Activated CD4-positive, alpha-beta memory T cell treated with anti-CD3 and anti-CD28 coated beads, Interleukin-2, amount 10 ng/mL, durations not matched to agents 7 days and 5 days (primary cell): ENCODE measurements around the gene MTLN. TPM values are rescaled to one million over a fixed set of nuclear protein-coding genes. Genes with fewer than 3 reads are reported as not detected.
"Not testable (repeated sequence)": the region's sequence is repeated elsewhere in the genome, so short reads cannot be mapped to it uniquely, and the experiment has no call there.

Source experiments
- CTCF ChIA-PET: fragments of 350-600 bp; sonication (Branson Sonifier 250); formaldehyde crosslinking; loops from one replicate; lab custom pipeline; 2021; ENCODE audit warnings: antibody characterized with exemption, inconsistent platforms; lab: Charles Lee
- POLR2A ChIA-PET: fragments of 350-600 bp; sonication (Branson Sonifier 250); formaldehyde crosslinking; loops from one replicate; lab custom pipeline; 2021; ENCODE audit warnings: antibody characterized with exemption; lab: Charles Lee
- DNase-seq: peaks from one replicate; pipeline ENCODE4 v3.0.0-alpha.2; 2020
- H3K27ac Mint-ChIP-seq: one replicate; pipeline ENCODE4 v1.8.0; 2021; ENCODE audit warnings: mild to moderate bottlenecking, mixed read lengths
- H3K27me3 Mint-ChIP-seq: one replicate; pipeline ENCODE4 v1.8.0; 2021; ENCODE audit warnings: mixed read lengths
- H3K36me3 Mint-ChIP-seq: one replicate; pipeline ENCODE4 v1.8.0; 2021; ENCODE audit warnings: low read depth, mixed read lengths
- H3K4me1 Mint-ChIP-seq: one replicate; pipeline ENCODE4 v1.8.0; 2021; ENCODE audit warnings: mixed read lengths
- H3K4me3 Mint-ChIP-seq: one replicate; pipeline ENCODE4 v1.8.0; 2021; ENCODE audit warnings: mild to moderate bottlenecking, mixed read lengths
- H3K9me3 Mint-ChIP-seq: one replicate; pipeline ENCODE4 v1.8.0; 2021; ENCODE audit warnings: mixed read lengths
- total RNA-seq, 2 experiments: library from RNA; stranded (reverse); gene quantifications; one replicate each; pipeline ENCODE4 v1.2.3, GENCODE V29; 2021

MTLN gene
- 10 to 100 TPM; 47.0 to 50.7 TPM for total RNA-seq

GRCh38 chr2:110211938-110212858 is at the start of gene MTLN:
MTLN (minus strand) TSS chr2:110212547; CDS start chr2:110212525, 22 bp downstream.
- ChIA-PET CTCF (no interaction called here), POLR2A (interaction anchor here (0.9 kb wide), 1 partner anchor 11 kb away, joined by 3 read pairs; no protein-coding TSS in a partner anchor)
- H3K27ac Mint-ChIP-seq, result peak within 1 kb of the TSS; percentile 83
- peaks cover 4% of the 10 kb centered on the region for H3K9me3 Mint-ChIP-seq
- peaks cover 27% of the 10 kb centered on the region for H3K27me3 Mint-ChIP-seq
- H3K4me1 Mint-ChIP-seq, result peaks cover 25% of the 10 kb centered on the region
- peak; percentile 81 for DNase-seq
- peak within 1 kb of the TSS; percentile 94 for H3K4me3 Mint-ChIP-seq
- peaks cover 25% of the 10 kb centered on the region for H3K36me3 Mint-ChIP-seq

- H3K9me3 Mint-ChIP-seq, CTCF ChIA-PET, H3K27ac Mint-ChIP-seq, DNase-seq, H3K27me3 Mint-ChIP-seq, H3K36me3 Mint-ChIP-seq, H3K4me3 Mint-ChIP-seq, H3K4me1 Mint-ChIP-seq, POLR2A ChIA-PET: not testable (repeated sequence)
These were observed 49.6 kb upstream of the MTLN start for GRCh38 chr2:110261910-110262309.

DNA sequence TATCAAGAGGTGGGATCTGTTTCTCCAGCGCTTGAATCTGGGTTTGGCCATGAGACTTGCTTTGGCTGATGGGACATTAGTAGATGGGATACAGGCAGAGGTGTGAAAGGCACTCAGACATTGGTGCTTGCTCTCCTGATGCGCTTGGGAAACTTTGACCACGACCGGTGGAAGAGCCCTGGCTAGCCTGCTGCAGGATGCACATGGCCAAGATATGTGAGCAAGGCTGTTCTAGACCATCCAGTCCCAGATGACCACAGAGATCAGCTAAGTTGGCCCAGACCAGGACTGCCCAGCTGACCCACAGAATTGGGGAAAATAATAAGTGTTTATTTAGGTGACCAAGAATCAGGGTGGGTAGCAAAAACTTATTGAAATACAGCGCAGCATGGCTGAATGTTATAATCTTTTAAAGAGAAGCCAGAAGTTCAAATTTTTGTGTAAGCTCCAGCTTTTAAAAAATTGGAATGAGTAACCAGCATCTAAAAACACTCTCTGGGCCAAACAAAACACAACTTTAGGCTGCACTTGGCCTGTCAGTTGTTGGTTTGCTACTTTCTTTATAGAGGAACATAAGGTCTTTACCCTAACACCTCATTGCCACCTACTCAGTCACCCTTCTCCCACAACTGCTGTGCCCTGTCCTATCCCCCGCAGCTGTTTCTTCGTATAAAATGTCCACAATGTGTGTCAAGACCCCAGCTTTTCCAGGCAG is 35.9 kb upstream of the MTLN start:
- H3K4me3 Mint-ChIP-seq, H3K36me3 Mint-ChIP-seq, DNase-seq, H3K27ac Mint-ChIP-seq, H3K27me3 Mint-ChIP-seq, H3K9me3 Mint-ChIP-seq, POLR2A ChIA-PET, CTCF ChIA-PET, H3K4me1 Mint-ChIP-seq: not testable (repeated sequence)

DNA sequence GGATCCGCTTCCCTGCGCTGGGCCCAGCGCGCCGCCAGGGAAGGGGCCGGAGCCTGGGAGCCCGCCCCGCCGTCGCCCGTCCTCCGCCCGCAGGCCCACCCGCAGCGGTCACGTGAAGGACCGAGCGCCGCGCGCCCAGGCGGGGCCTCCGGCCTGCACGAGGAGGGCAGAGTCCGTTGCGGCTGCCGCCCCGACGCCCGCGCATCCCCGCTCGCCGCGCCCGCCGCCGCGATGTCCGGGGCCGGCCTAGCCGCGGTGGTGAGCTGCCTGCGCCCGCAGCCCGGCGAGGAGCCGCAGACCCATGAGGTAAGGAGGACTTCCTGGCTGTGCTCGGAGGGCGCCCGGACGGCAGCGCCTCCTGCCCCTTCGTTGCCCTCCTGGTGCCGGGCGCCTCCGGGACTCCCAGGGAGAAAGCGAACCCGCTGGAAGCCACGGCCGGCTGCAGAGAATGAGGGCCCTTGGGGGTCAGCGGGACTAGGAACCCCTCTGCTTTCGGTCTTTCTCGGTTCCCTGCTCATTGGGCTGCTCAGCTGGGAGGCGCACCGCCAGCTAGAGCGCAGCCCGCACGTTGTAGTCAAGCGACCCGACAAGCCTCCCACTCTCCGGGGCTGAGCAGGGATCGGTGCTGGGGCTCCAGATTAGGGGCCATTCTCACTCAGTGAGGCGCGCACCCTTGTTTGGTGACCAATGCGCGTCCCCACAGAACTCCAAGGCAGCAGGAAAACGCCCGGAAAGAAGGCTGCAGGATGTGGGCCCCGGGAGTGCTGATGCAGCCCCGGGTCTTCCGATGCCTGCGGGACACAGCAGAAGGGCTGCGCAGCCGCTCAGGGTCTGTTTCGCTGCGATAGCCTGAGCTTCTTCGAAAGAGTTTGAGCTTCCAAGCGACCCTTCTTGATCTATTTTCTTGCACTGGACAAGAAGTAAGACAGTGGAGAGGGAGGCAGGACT is 33.4 kb upstream of the MTLN start:
- H3K27me3 Mint-ChIP-seq, H3K27ac Mint-ChIP-seq, DNase-seq, H3K4me3 Mint-ChIP-seq, H3K36me3 Mint-ChIP-seq, H3K4me1 Mint-ChIP-seq, H3K9me3 Mint-ChIP-seq, POLR2A ChIA-PET, CTCF ChIA-PET: not testable (repeated sequence)

DNA sequence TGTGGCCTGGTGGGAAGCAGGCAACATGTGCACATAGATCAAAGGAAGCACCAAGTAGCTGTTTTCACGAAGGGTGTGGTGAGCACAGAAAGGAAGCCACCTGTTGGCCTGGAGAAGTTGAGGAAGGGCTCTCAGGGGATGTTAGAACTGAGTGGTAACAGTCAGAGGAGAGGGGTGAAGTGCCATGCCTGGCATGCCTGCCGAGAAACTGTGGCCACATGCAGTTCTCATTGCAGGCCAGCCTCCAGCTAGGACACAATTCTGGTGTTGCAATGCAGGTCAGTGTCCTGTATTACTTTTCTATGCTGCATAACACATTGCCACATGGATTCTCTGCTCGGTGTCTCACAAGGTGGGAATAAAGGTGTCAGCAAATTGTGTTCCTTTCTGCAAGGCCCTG is 30.9 kb upstream of the MTLN start:
- H3K9me3 Mint-ChIP-seq, H3K27ac Mint-ChIP-seq, CTCF ChIA-PET, DNase-seq, H3K4me1 Mint-ChIP-seq, H3K4me3 Mint-ChIP-seq, H3K36me3 Mint-ChIP-seq, POLR2A ChIA-PET, H3K27me3 Mint-ChIP-seq: not testable (repeated sequence)

DNA sequence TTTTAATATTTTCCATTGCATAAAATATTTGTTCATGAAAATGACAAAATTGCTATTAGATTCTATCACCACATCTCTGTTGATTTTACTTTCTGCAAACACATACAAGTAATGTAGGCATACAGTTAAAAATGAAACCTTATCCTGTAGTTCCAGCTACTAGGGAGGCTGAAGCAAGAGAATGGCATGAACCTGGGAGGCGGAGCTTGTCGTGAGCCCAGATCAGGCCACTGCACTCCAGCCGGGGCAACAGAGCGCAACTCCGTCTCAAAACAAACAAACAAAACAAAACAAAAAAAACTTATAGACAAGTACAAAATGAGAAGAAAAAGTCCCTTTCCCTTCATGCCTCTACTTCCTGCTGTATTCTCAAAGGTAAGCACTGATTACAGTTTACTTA is 22.2 kb upstream of the MTLN start:
- H3K4me1 Mint-ChIP-seq, H3K9me3 Mint-ChIP-seq, H3K36me3 Mint-ChIP-seq, H3K27ac Mint-ChIP-seq, POLR2A ChIA-PET, H3K4me3 Mint-ChIP-seq, DNase-seq, CTCF ChIA-PET, H3K27me3 Mint-ChIP-seq: not testable (repeated sequence)

- H3K9me3 Mint-ChIP-seq, DNase-seq, H3K4me1 Mint-ChIP-seq, H3K27ac Mint-ChIP-seq, H3K36me3 Mint-ChIP-seq, CTCF ChIA-PET, H3K4me3 Mint-ChIP-seq, POLR2A ChIA-PET: not testable (repeated sequence)
- peaks cover 22% of the 10 kb centered on the region for H3K27me3 Mint-ChIP-seq
These were observed 17.5 kb upstream of the MTLN start for GRCh38 chr2:110229886-110230285.

DNA sequence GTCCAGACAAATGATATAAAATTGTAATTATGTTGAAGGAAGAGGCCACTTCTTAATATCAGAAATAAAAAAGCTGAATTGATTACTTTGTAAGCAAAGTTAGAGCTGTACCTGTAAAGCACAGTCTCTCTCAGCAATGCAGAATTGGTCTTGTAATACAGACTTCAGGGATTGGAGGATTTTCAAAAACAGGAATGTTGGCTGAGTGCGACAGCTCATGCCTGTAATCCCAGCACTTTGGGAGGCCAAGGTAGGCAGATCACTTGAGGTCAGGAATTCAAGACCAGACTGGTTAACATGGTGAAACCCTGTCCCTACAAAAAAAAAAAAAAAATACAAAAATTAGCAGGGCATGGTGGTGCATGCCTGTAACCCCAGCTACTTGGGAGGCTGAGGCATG is 10.3 kb upstream of the MTLN start:
- peaks cover 66% of the 10 kb centered on the region for H3K27me3 Mint-ChIP-seq
- H3K36me3 Mint-ChIP-seq, H3K4me1 Mint-ChIP-seq, CTCF ChIA-PET, H3K4me3 Mint-ChIP-seq, DNase-seq, H3K9me3 Mint-ChIP-seq, POLR2A ChIA-PET, H3K27ac Mint-ChIP-seq: not testable (repeated sequence)

DNA sequence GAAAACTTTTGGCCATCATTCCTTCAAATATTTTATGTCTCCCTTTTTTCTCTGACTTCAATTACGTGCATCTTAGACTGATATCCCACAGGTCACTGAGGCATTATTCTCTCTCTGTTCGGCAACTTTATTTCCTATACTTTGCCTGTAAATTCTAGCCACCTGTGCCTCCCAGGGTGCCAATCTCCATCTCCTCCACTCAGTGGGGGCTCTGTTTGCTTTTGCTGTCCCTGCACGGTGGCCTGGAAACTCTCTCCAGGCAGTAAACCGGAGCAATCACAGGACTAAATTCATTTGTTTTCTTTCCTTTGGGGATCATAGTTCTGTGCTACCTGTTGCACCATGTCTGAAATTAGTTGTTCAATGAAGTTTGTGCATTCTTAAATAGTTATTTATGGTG is 9.6 kb upstream of the MTLN start:
- H3K4me3 Mint-ChIP-seq, result no peak overlapping the region
- H3K4me1 Mint-ChIP-seq, result no peaks in the 10 kb centered on the region
- no peak for DNase-seq
- ChIA-PET POLR2A (no interaction called here), CTCF (no interaction called here)
- H3K36me3 Mint-ChIP-seq, result no peaks in the 10 kb centered on the region
- no peak overlapping the region for H3K27ac Mint-ChIP-seq
- peaks cover 62% of the 10 kb centered on the region for H3K27me3 Mint-ChIP-seq
- no peaks in the 10 kb centered on the region for H3K9me3 Mint-ChIP-seq

DNA sequence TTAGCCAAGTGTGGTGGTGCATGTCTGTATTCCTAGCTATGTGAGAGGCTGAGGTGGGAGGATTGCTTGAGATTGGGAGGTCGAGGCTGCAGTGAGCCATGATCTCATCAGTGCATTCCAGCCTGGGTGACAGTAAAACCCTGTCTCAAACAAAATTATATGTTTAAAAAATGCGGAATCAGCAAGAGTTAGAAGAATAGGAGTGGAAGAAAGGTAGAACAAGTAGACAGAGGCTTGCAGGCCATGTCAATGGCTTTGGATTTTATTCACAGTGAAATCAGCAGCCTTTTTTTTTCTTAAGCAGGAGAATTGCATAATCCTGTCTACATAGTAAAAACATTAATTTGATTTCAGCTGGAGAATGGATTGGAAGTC is 7.8 kb upstream of the MTLN start:
- H3K36me3 Mint-ChIP-seq, result no peaks in the 10 kb centered on the region
- H3K9me3 Mint-ChIP-seq, result no peaks in the 10 kb centered on the region
- no peak overlapping the region for H3K27ac Mint-ChIP-seq
- H3K4me1 Mint-ChIP-seq, result no peaks in the 10 kb centered on the region
- H3K4me3 Mint-ChIP-seq, result no peak overlapping the region
- ChIA-PET CTCF (no interaction called here), POLR2A (no interaction called here)
- DNase-seq, result no peak
- H3K27me3 Mint-ChIP-seq, result peaks cover 68% of the 10 kb centered on the region

DNA sequence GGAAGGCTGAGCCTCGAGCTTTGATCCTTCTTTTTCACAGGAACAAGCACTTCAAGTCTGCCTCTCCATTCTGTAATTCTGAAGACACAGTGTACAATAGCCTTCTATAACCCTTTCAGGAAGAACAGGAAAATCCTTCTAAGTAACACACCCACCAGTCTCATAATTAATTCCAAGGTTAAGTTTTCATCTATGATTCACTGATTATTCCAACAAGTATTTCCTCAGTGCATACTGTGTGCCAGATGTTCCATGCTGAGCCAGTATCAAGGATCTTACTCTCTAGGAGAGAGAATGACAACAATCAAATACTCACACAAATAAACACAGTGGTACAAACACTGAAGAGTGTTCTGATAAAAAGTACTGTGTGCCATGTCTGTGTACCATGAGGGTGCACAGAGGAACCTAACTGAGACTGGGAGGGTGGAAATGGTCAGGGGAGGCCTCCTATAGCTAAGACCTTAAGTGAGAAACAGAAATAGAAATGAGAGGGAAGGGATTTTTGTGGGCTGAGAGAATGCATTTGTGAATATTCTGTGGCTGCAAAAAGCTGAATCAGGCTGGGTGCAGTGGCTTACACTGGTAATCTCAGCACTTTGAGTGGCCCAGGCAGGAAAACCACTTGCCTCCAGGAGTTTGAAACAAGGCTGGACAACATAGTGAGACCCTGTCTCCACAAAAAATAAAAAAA is 7.3 kb upstream of the MTLN start:
- no peak for DNase-seq
- Mint-ChIP-seq H3K36me3 (no peaks in the 10 kb centered on the region), H3K4me1 (no peaks in the 10 kb centered on the region), H3K27me3 (peaks cover 71% of the 10 kb centered on the region), H3K27ac (no peak overlapping the region), H3K9me3 (no peaks in the 10 kb centered on the region), H3K4me3 (no peak overlapping the region)
- ChIA-PET CTCF (no interaction called here), POLR2A (no interaction called here)

- H3K27ac Mint-ChIP-seq, H3K9me3 Mint-ChIP-seq, CTCF ChIA-PET, DNase-seq, POLR2A ChIA-PET, H3K36me3 Mint-ChIP-seq, H3K4me3 Mint-ChIP-seq, H3K4me1 Mint-ChIP-seq: not testable (repeated sequence)
- H3K27me3 Mint-ChIP-seq, result peaks cover 70% of the 10 kb centered on the region
These were observed 6.5 kb upstream of the MTLN start for GRCh38 chr2:110218889-110219288.
